BE2C (cell line): ENCODE measurements around the gene CCDC59. TPM values are rescaled to one million over a fixed set of nuclear protein-coding genes. Genes with fewer than 3 reads are reported as not detected.

Experiments
- DNase-seq: peaks from one replicate; pipeline ENCODE4 v3.0.0-alpha.2; 2020
- H3K27me3 ChIP-seq: fragments of 250-450 bp; sonication (Bioruptor Pico); 2 replicates; pipeline ENCODE4 v1.5.1; 2020; ENCODE audit warnings: mild to moderate bottlenecking
- H3K36me3 ChIP-seq: fragments of 250-450 bp; sonication (Bioruptor Pico); 2 replicates; pipeline ENCODE4 v1.5.1; 2020; ENCODE audit warnings: mild to moderate bottlenecking
- H3K4me1 ChIP-seq: fragments of 250-450 bp; sonication (Bioruptor Pico); 2 replicates; pipeline ENCODE4 v1.5.1; 2020
- H3K4me3 ChIP-seq: 2 replicates; pipeline ENCODE4 v1.5.1; 2011; ENCODE audit warnings: low read depth, low read length
- H3K9me3 ChIP-seq: fragments of 250-450 bp; sonication (Bioruptor Pico); 2 replicates; pipeline ENCODE4 v1.5.1; 2020
- CTCF ChIP-seq: IDR thresholded peaks from 2 replicates; pipeline ENCODE4 v1.5.1; 2012; ENCODE audit warnings: mild to moderate bottlenecking, low read depth, low read length
- polyA plus RNA-seq: library from polyadenylated mRNA; unstranded; fragments of >200 nt; gene quantifications from one replicate; pipeline ENCODE4 v1.2.1, GENCODE V29; 2012; ENCODE audit warnings: low read depth, missing spikeins; ENCODE audit not compliant: insufficient read length, insufficient read depth

CCDC59 gene
- polyA plus RNA-seq = 102 TPM

GRCh38 chr12:82358200-82359114 is at the start of gene CCDC59, which contains the start of gene METTL25:
Gene CCDC59 (minus strand): TSS chr12:82358387. CDS start chr12:82358376, 11 bp downstream.
Gene METTL25 (plus strand): TSS chr12:82358529. CDS start chr12:82358566, 37 bp downstream.
- H3K36me3 ChIP-seq = peaks cover 31% of the 10 kb centered on the region
- peak; percentile 81 for TF ChIP-seq CTCF
- H3K27me3 ChIP-seq = no peaks in the 10 kb centered on the region
- H3K4me1 ChIP-seq = no peaks in the 10 kb centered on the region
- no peaks in the 10 kb centered on the region for H3K9me3 ChIP-seq
- peak within 1 kb of the TSS; percentile 81 for H3K4me3 ChIP-seq
- peak; percentile 95 for DNase-seq

GRCh38 chr12:82407481-82407880 is 49.3 kb upstream of the CCDC59 start:
- H3K4me1 ChIP-seq = no peaks in the 10 kb centered on the region
- H3K36me3 ChIP-seq = no peaks in the 10 kb centered on the region
- DNase-seq = no peak
- H3K27me3 ChIP-seq = no peaks in the 10 kb centered on the region
- no peaks in the 10 kb centered on the region for H3K9me3 ChIP-seq
- H3K4me3 ChIP-seq = no peak overlapping the region
- TF ChIP-seq CTCF = no peak

- H3K9me3 ChIP-seq = no peaks in the 10 kb centered on the region
- H3K27me3 ChIP-seq = no peaks in the 10 kb centered on the region
- TF ChIP-seq CTCF = no peak
These were observed 48.5 kb upstream of the CCDC59 start for GRCh38 chr12:82406651-82407050.

GRCh38 chr12:82400819-82401218 is 42.6 kb upstream of the CCDC59 start:
- H3K4me3 ChIP-seq = no peak overlapping the region
- no peaks in the 10 kb centered on the region for H3K4me1 ChIP-seq
- no peaks in the 10 kb centered on the region for H3K36me3 ChIP-seq
- no peaks in the 10 kb centered on the region for H3K9me3 ChIP-seq
- TF ChIP-seq CTCF = no peak
- H3K27me3 ChIP-seq = no peaks in the 10 kb centered on the region
- no peak for DNase-seq

More at GRCh38 chr12:82406651-82407050, 48.5 kb upstream of the CCDC59 start:
- DNase-seq = no peak
- Histone ChIP-seq H3K4me1 (no peaks in the 10 kb centered on the region), H3K4me3 (no peak overlapping the region), H3K36me3 (no peaks in the 10 kb centered on the region)

GRCh38 chr12:82398879-82399278 is 40.7 kb upstream of the CCDC59 start:
- DNase-seq = no peak
- H3K27me3 ChIP-seq = no peaks in the 10 kb centered on the region
- no peak overlapping the region for H3K4me3 ChIP-seq
- TF ChIP-seq CTCF = no peak
- no peaks in the 10 kb centered on the region for H3K9me3 ChIP-seq
- no peaks in the 10 kb centered on the region for H3K36me3 ChIP-seq
- H3K4me1 ChIP-seq = no peaks in the 10 kb centered on the region
